DMS 273 (cell line): Measurements from ENCODE around the gene POLR2I.
"Not testable (repeated sequence)": the region's sequence is repeated elsewhere in the genome, so short reads cannot be mapped to it uniquely, and the experiment has no call there.

Experiments
- DNase-seq: peaks from one replicate; lab custom pipeline; 2025; ENCODE audit not compliant: unreplicated experiment; lab: John Stamatoyannopoulos, UW

POLR2I gene

GRCh38 chr19:36134867-36135266 lies 20.2 kb upstream of the POLR2I start:
- not testable (repeated sequence) for DNase-seq

DNA sequence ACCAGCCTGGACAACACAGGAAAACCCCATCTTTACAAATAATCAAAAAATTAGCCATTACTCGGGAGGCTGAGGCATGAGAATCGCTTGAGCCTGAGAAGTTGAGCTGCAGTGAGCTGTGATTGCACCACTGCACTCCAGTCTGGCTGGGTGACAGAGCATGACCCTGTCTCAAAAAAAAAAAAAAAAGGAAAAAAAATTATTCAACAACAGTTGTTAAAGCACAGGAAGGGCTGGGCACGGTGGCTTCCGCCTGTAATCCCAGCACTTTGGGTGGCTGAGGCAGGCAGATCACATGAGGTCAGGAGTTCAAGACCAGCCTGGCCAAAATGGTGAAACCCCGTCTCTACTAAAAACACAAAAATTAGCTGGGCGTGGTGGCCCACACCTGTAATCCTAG lies 16.5 kb upstream of the POLR2I start:
- not testable (repeated sequence) for DNase-seq

DNA sequence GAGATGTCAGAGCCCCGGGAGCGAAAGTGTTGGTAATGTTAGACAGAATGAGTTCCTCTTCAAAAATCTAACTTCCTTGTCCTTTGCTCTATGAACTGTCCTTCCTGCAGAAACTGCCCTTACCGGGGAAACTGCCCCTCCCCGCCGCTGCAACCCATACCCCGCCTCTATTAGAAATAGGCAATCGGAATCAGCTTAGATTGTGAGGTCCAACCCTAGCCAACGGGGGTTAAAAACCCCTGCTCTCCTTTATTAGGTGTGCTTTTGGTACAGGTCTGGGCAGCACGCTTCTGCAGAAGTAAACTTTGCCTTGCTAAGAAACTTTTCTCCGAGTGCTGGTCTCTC lies 13.7 kb upstream of the POLR2I start:
- DNase-seq = peak; percentile 65

DNA sequence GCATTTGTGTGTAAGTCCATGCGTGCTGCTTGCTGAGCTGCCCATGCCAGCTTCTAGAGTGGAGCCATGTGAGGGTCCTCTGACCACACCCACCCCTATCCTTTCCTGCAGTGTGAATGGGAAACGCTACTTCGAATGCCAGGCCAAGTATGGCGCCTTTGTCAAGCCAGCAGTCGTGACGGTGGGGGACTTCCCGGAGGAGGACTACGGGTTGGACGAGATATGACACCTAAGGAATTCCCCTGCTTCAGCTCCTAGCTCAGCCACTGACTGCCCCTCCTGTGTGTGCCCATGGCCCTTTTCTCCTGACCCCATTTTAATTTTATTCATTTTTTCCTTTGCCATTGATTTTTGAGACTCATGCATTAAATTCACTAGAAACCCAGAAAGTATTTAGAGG lies 10.9 kb upstream of the POLR2I start:
- DNase-seq = no peak

- no peak for DNase-seq
Observed at GRCh38 chr19:36121486-36122124, 6.9 kb upstream of the POLR2I start.

DNA sequence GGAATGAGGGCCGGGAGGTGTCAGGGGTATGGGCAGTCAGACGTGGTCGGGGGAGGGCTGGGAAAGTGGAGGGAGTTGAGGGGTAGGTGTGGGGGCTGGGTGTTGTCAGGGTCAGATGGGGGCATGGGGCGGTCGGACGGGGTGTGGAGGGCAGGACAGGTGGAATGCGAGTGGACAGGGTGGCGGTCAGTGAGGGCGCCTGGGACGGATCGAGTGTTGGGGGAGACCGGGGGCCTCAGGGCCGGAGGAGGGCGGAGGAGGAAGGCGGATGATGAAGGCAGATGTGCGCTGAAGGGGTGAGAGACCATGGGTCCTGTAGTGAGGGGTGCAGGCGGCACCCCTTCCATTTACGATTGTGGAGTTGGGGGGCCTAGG lies 6.3 kb upstream of the POLR2I start:
- DNase-seq = no peak

DNA sequence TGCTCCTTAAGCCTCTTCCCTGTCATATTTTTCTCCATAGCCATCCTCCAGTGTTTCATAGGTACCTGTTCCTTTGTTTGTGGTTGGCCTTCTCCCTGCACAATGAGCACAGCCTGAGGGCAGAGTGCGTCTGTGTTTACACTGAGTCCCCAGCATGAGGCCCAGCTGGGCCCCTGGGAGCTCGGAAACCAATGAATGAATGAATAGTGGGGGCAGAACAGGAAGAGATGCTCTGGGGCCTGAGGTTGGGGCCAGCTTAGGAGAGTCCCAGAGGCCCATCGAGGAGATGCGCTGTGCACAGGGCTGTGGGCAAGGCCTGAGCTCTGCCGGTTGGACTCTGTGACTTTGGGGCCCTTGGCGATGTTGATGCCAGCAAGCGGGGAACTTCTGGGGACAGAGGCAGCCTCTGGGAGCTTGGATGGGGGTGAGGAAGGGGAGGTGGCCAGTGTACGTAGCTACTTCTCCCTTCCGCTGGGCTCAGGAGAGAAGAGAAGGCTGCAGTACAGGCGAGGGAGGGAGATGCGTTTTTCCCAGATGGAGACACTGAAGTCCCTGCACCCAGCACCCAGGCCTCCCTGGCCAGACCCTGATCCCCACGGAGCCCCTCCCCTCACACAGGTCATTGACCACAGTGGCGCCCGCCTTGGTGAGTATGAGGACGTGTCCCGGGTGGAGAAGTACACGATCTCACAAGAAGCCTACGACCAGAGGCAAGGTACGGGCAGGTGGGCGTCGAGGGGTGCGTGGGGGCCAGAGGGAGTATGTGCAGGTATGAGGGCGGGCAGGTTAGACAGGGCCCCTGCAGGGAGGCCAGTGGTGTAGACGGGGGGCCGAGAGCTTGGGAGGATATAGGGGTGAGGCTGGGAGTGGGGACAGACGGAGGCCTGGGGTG lies 5.7 kb upstream of the POLR2I start:
- no peak for DNase-seq

- DNase-seq = no peak
Observed at GRCh38 chr19:36116344-36116637, 1.6 kb upstream of the POLR2I start.

GRCh38 chr19:36115453-36116343 lies 1.0 kb upstream of the POLR2I start, which contains the start of gene TBCB:
TBCB (plus strand) TSS chr19:36115468; CDS start chr19:36115561, 93 bp downstream.
- peak; percentile 86 for DNase-seq

GRCh38 chr19:36113894-36114720 lies 568 bp downstream of the POLR2I start:
- DNase-seq = peak; percentile 75

- no peak for DNase-seq
Observed at GRCh38 chr19:36113425-36113824, 1.2 kb downstream of the POLR2I start.

DNA sequence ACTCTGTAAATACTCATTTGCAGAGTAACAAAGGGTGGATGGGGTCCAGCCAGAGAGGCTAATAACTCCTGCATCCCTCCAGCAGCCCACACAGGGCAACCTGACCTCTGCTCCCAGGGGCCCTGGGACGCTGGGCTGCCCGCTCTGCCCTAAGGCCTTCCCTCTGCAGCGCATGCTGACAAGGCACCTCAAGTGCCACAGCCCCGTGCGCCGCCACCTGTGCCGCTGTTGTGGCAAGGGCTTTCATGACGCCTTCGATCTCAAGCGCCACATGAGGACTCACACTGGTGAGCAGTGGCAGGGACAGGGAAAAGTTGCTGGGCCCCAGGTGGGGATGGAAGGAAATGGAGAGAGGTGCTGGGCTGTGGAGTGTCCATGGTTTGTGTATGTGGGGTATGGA lies 2.0 kb downstream of the POLR2I start:
- DNase-seq = no peak

- DNase-seq = peak; percentile 41
Observed at GRCh38 chr19:36111200-36111539, 3.5 kb downstream of the POLR2I start.

DNA sequence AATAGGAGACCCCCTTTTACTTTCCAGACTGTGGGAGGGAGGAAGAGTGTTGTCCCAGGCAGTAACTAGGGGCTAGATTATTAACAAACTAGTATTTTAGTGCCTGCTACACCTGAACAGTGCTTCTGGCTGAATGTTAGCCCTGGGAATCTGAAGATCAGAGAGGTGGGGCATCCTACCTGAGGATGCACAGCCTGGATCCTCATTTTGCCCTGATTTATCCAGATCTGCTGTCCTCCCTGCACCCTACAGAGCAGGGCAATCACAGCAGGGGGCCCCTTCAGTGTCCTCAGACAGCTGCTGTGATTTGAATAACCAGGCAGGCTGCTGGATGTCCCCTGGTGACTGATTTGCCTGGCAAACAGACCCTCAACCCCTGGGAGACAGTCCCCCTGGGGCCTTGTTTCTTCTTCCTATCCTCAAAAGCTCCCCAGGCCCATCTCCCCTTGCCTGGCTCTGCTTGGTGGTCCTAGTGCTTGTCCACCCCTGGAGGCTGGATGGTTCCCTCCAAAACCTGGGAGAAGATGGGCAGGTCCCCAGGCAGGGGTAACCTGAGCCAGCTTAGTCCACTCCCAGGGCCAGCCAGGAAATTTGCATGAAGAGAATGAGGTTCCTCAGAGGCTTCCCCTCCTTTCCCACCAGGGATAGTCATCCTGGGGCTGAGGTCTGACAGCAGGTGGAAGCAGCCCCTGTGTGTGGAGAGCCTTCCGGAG lies 4.0 kb downstream of the POLR2I start, which contains the start of gene OVOL3:
OVOL3 (plus strand) TSS at position 657 of the 713 bp plus-strand sequence. CDS start 60 bp downstream, outside the sequence.
- peak; percentile 33 for DNase-seq

DNA sequence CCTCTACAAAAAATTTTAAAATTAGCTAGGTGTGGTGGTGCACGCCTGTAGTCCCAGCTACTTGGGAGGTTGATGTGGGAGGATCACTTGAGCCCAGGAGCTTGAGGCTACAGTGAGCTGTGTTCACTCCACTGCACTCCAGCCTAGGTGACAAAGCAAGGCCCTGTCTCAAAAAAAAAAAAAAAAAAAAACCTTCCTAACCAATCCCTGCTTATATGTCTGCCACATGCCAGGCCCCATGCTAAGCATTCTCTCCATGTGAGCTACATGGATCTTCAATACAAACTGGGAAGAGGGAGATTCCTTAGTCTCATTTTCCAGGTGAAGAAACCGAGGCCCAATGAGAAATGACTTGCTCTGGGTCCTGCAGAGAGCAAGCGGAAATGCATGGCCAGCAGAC lies 6.0 kb downstream of the POLR2I start:
- DNase-seq = no peak

DNA sequence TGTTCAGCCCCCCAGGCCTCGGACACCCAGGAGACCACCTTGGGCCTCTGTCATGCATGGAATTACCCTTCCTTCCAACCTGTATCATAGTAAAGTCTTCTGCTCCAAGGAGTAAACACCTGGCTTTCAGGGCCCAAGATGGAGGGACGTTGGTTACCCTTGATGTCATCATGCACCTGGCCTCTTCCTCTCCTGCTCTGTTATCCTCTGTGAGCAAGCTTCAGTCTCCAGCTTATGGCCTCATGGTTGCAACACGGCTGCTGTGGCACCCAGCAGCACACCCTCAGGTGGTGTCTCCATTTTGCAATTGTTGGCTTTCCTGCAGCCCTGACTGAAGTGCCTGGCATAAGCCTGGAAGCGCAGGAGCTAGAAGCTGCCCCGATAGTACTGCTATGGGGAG lies 7.7 kb downstream of the POLR2I start:
- no peak for DNase-seq

- DNase-seq = no peak
Observed at GRCh38 chr19:36106441-36106840, 8.2 kb downstream of the POLR2I start.

DNA sequence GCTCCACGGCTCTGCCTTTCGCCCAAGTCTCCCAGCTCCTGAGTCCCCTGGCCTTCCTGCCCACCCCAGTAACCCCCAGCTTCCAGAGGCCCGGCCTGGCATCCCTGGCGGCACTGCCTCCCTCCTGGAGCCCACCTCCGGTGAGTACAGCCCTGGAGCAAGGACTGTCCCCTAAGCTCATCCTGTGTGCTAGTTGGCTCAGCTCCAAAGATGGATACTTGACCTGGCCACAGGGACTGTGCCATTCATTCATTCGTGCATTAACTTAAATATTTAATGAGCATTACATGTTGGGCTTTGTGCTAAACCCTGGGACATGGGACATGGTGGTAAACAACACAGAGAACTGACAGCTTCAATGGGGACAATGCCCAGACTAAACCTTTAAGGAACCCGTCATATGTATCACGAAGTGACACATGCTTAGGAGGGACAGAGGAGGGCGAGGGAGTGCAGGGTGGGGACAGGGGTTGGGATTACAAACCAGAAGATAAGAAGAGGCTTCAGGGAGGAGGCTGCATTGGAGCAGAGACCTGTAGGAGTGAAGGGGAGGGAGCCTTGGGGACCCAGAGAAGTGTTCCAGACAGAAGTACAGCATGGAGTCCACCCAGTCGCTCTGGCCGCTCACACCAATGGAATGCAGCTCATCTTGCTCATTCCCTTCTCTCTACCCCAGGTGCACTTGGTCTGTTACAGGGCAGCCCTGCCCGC lies 10.7 kb downstream of the POLR2I start:
- DNase-seq = no peak

DNA sequence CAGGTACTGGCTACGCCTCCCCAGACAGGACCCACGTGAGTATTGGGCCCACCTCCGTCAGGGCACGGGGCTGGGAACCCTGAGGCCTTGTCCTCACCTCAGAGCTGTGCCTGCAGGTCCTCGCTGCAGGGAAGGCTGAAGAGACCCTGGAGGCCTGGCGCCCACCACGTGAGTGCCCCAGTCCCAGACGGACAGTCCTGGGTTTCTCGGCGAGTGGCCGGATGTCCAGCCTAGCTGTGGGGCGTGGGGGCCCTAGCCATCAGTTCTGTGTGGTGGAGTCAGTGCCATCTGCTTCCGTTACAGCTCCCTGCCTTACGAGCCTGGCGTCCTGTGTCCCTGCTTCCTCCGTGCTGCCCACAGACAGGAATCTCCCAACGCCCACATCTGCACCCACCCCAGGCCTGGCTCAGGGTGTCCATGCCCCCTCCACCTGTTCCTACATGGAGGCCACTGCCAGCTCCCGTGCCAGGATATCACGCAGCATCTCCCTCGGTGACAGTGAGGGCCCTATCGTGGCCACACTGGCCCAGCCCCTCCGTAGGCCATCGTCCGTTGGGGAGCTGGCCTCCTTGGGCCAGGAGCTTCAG lies 11.5 kb downstream of the POLR2I start:
- no peak for DNase-seq
